ENCODE measurements around the gene SMPD2.
"Not testable (repeated sequence)": the region's sequence is repeated elsewhere in the genome, so short reads cannot be mapped to it uniquely, and the experiment has no call there.

The SMPD2 gene

GRCh38 chr6:109461205-109461604, 20.7 kb downstream of the SMPD2 start:
- DNase-seq (ENCODE audit: low spot score), result not testable (repeated sequence)

GRCh38 chr6:109461733-109462526, 21.4 kb downstream of the SMPD2 start:
- no peak for DNase-seq (ENCODE audit: low spot score)

- DNase-seq (ENCODE audit: low spot score), result no peak
Measured at GRCh38 chr6:109465772-109466171, 25.2 kb downstream of the SMPD2 start.

- no peak for DNase-seq (ENCODE audit: low spot score)
Measured at GRCh38 chr6:109466212-109466923, 25.8 kb downstream of the SMPD2 start.

- no peak for DNase-seq (ENCODE audit: low spot score)
Measured at GRCh38 chr6:109467696-109468095, 27.2 kb downstream of the SMPD2 start.

- no peak for DNase-seq (ENCODE audit: low spot score)
Measured at GRCh38 chr6:109469591-109470189, 29.2 kb downstream of the SMPD2 start.

GRCh38 chr6:109471105-109471810, 30.7 kb downstream of the SMPD2 start:
- no peak for DNase-seq (ENCODE audit: low spot score)

GRCh38 chr6:109472132-109472995, 31.8 kb downstream of the SMPD2 start:
- DNase-seq (ENCODE audit: low spot score), result no peak

GRCh38 chr6:109473120-109473519, 32.6 kb downstream of the SMPD2 start:
- no peak for DNase-seq (ENCODE audit: low spot score)

GRCh38 chr6:109474995-109475394, 34.5 kb downstream of the SMPD2 start:
- DNase-seq (ENCODE audit: low spot score), result no peak

GRCh38 chr6:109475625-109476024, 35.1 kb downstream of the SMPD2 start:
- no peak for DNase-seq (ENCODE audit: low spot score)

GRCh38 chr6:109477184-109477583, 36.7 kb downstream of the SMPD2 start:
- no peak for DNase-seq (ENCODE audit: low spot score)

- DNase-seq (ENCODE audit: low spot score), result no peak
Measured at GRCh38 chr6:109477725-109478124, 37.2 kb downstream of the SMPD2 start.

- DNase-seq (ENCODE audit: low spot score), result no peak
Measured at GRCh38 chr6:109478222-109478805, 37.8 kb downstream of the SMPD2 start.

GRCh38 chr6:109478841-109479624, 38.5 kb downstream of the SMPD2 start:
- no peak for DNase-seq (ENCODE audit: low spot score)

GRCh38 chr6:109480993-109481480, 40.5 kb downstream of the SMPD2 start:
- no peak for DNase-seq (ENCODE audit: low spot score)

- DNase-seq (ENCODE audit: low spot score), result peak; percentile 88
Measured at GRCh38 chr6:109482905-109483734, 42.6 kb downstream of the SMPD2 start, which contains the start of gene ZBTB24. Gene ZBTB24 (minus strand): TSS chr6:109483219. CDS start chr6:109482026, 1,193 bp downstream.

- no peak for DNase-seq (ENCODE audit: low spot score)
Measured at GRCh38 chr6:109483735-109484057, 43.2 kb downstream of the SMPD2 start.

GRCh38 chr6:109484122-109484521, 43.6 kb downstream of the SMPD2 start:
- no peak for DNase-seq (ENCODE audit: low spot score)

Data from LoVo (cell line).